ENCODE data around the gene C1QTNF2. TPM values are rescaled to one million over a fixed set of nuclear protein-coding genes. Genes with fewer than 3 reads are reported as not detected.
A peak's percentile ranks its signal among the peaks of the same experiment; 100 is the strongest.

Gene C1QTNF2
- total RNA-seq, 1 experiment from 2014 or later, result 0.20 TPM

- Histone ChIP-seq H3K9me3 (ENCODE audit: insufficient read depth, low read depth) (no peaks in the 10 kb centered on the region), H3K4me1 (replicated peaks; ENCODE audit: insufficient read depth) (peaks cover 46% of the 10 kb centered on the region), H3F3A (ENCODE audit: insufficient read depth, low read depth) (peaks cover 29% of the 10 kb centered on the region), H3K4me2 (peak within 1 kb of the TSS; percentile 78), H3K27ac (peak within 1 kb of the TSS; percentile 60), H3K4me3 (peak within 1 kb of the TSS; percentile 78), H2AFZ (peak within 1 kb of the TSS; percentile 88), H3K36me3 (ENCODE audit: low read depth) (peaks cover 6% of the 10 kb centered on the region; the same call in 1 of the 2 replicates), H3K79me2 (ENCODE audit: low read depth) (0 out of 2 replicates have a peak, but pooled peaks cover 12% of the 10 kb centered on the region), H3K9me2 (ENCODE audit: insufficient read depth) (no peaks in the 10 kb centered on the region), H3K27me3 (ENCODE audit: insufficient read depth, low read depth) (no peaks in the 10 kb centered on the region), H4K20me1 (ENCODE audit: insufficient read depth) (no peaks in the 10 kb centered on the region)
- POLR2A ChIA-PET (ENCODE audit: unreplicated experiment), result interaction anchor here (0.6 kb wide), 1 partner anchor 146 kb away, joined by 5 read pairs; no protein-coding TSS in a partner anchor
- TF ChIP-seq EZH2 (IDR thresholded peaks at IDR 0.05; ENCODE audit: low read depth) (no peak), CTCF (conservative IDR thresholded peaks at IDR 0.05) (no peak)
- peak; percentile 47 to 91 for DNase-seq
- BruUV-seq (replicated peaks), result no TSS peak
- intact Hi-C loops (cut with micrococcal nuclease; ENCODE audit: unreplicated experiment), result loop anchor here (1.0 to 2.0 kb wide), 4 partner anchors 14 to 68 kb away; no protein-coding TSS in a partner anchor
- CTCF ChIA-PET, result interaction anchor here (1.1 kb wide), 1 partner anchor 31 kb away, joined by 3 read pairs; no protein-coding TSS in a partner anchor
Measured at GRCh38 chr5:160312134-160312959, 58.1 kb downstream of the C1QTNF2 start, which contains the start of gene CCNJL. Gene CCNJL (minus strand): TSS chr5:160312564. CDS start chr5:160311923, 641 bp downstream.

- BruUV-seq (replicated peaks), result no TSS peak
- peaks cover 26% of the 10 kb centered on the region for H3F3A ChIP-seq (ENCODE audit: insufficient read depth, low read depth)
- peaks cover 39% of the 10 kb centered on the region for H3K4me1 ChIP-seq (replicated peaks; ENCODE audit: insufficient read depth)
- 0 out of 2 replicates have a peak, but pooled peaks cover 12% of the 10 kb centered on the region for H3K79me2 ChIP-seq (ENCODE audit: low read depth)
- H3K4me2 ChIP-seq, result peak overlapping the region; percentile 78
- H3K4me3 ChIP-seq, result peak overlapping the region; percentile 78
- ChIA-PET CTCF (no interaction called here), POLR2A (ENCODE audit: unreplicated experiment) (no interaction called here)
- H3K36me3 ChIP-seq (ENCODE audit: low read depth), result peaks cover 6% of the 10 kb centered on the region; the same call in 1 of the 2 replicates
- TF ChIP-seq CTCF (conservative IDR thresholded peaks at IDR 0.05) (no peak), EZH2 (IDR thresholded peaks at IDR 0.05; ENCODE audit: low read depth) (no peak)
- DNase-seq, result peak in 1 of 2 experiments; percentile 35
- H3K9me3 ChIP-seq (ENCODE audit: insufficient read depth, low read depth), result no peaks in the 10 kb centered on the region
- no peaks in the 10 kb centered on the region for H4K20me1 ChIP-seq (ENCODE audit: insufficient read depth)
- peak overlapping the region; percentile 88 for H2AFZ ChIP-seq
- intact Hi-C loops (cut with micrococcal nuclease; ENCODE audit: unreplicated experiment), result loop anchor here (1.0 to 2.0 kb wide), 4 partner anchors 15 to 67 kb away; no protein-coding TSS in a partner anchor
- no peaks in the 10 kb centered on the region for H3K27me3 ChIP-seq (ENCODE audit: insufficient read depth, low read depth)
- H3K27ac ChIP-seq, result no peak overlapping the region
- no peaks in the 10 kb centered on the region for H3K9me2 ChIP-seq (ENCODE audit: insufficient read depth)
Measured at GRCh38 chr5:160311491-160312133, 58.8 kb downstream of the C1QTNF2 start.

GRCh38 chr5:160310552-160311295, 59.7 kb downstream of the C1QTNF2 start:
- peaks cover 6% of the 10 kb centered on the region; the same call in 1 of the 2 replicates for H3K36me3 ChIP-seq (ENCODE audit: low read depth)
- no peaks in the 10 kb centered on the region for H3K27me3 ChIP-seq (ENCODE audit: insufficient read depth, low read depth)
- H2AFZ ChIP-seq, result no peak overlapping the region
- intact Hi-C loops (cut with micrococcal nuclease; ENCODE audit: unreplicated experiment), result no loop called here
- no peaks in the 10 kb centered on the region for H3K9me2 ChIP-seq (ENCODE audit: insufficient read depth)
- no peak for TF ChIP-seq CTCF (conservative IDR thresholded peaks at IDR 0.05)
- no peak for TF ChIP-seq EZH2 (IDR thresholded peaks at IDR 0.05; ENCODE audit: low read depth)
- H3K4me1 ChIP-seq (replicated peaks; ENCODE audit: insufficient read depth), result peaks cover 32% of the 10 kb centered on the region
- H4K20me1 ChIP-seq (ENCODE audit: insufficient read depth), result no peaks in the 10 kb centered on the region
- BruUV-seq (replicated peaks), result TSS peak; percentile 40
- H3F3A ChIP-seq (ENCODE audit: insufficient read depth, low read depth), result peaks cover 20% of the 10 kb centered on the region
- ChIA-PET CTCF (no interaction called here), POLR2A (ENCODE audit: unreplicated experiment) (no interaction called here)
- 0 out of 2 replicates have a peak, but pooled peaks cover 12% of the 10 kb centered on the region for H3K79me2 ChIP-seq (ENCODE audit: low read depth)
- no peak for DNase-seq
- peak overlapping the region; percentile 78; the same call in 1 of the 2 replicates for H3K4me3 ChIP-seq
- peak overlapping the region; percentile 78 for H3K4me2 ChIP-seq
- H3K27ac ChIP-seq, result no peak overlapping the region
- H3K9me3 ChIP-seq (ENCODE audit: insufficient read depth, low read depth), result no peaks in the 10 kb centered on the region
